ENCODE measurements around the gene NAA60.
A peak's percentile ranks its signal among the peaks of the same experiment; 100 is the strongest.
"Not testable (repeated sequence)": the region's sequence is repeated elsewhere in the genome, so short reads cannot be mapped to it uniquely, and the experiment has no call there.

The NAA60 gene

GRCh38 chr16:3497771-3498170, 54.3 kb downstream of the NAA60 start:
- TF ChIP-seq CTCF (conservative IDR thresholded peaks at IDR 0.05; ENCODE audit: low read length): no peak
- TF ChIP-seq EZH2phosphoT487 (IDR thresholded peaks at IDR 0.05; ENCODE audit: borderline replicate concordance): no peak
- Histone ChIP-seq H3K4me2 (ENCODE audit: low read depth, low read length, poor library complexity, severe bottlenecking) (no peak overlapping the region), H3K79me2 (ENCODE audit: insufficient read depth, low read length) (no peaks in the 10 kb centered on the region), H3K9ac (ENCODE audit: low read depth, low read length, poor library complexity, severe bottlenecking) (no peak overlapping the region), H3K4me1 (ENCODE audit: insufficient read depth, low read length, poor library complexity, severe bottlenecking) (no peaks in the 10 kb centered on the region), H3K4me3 (ENCODE audit: low read length, poor library complexity, severe bottlenecking) (no peak overlapping the region), H3K27me3 (ENCODE audit: insufficient read depth, low read length, poor library complexity, severe bottlenecking) (no peaks in the 10 kb centered on the region), H3K9me2 (replicated peaks; ENCODE audit: low read depth, low read length) (no peaks in the 10 kb centered on the region), H2AFZ (ENCODE audit: low read length) (no peak overlapping the region), H3F3A (ENCODE audit: low read depth) (no peaks in the 10 kb centered on the region), H3K9me3 (ENCODE audit: insufficient read depth, low read depth, low read length) (no peaks in the 10 kb centered on the region), H3K36me3 (ENCODE audit: insufficient read depth, low read length) (no peaks in the 10 kb centered on the region), H4K20me1 (ENCODE audit: insufficient read depth, low read length, poor library complexity, severe bottlenecking) (no peaks in the 10 kb centered on the region)

GRCh38 chr16:3498988-3499387, 55.5 kb downstream of the NAA60 start:
- H3K36me3 ChIP-seq (ENCODE audit: insufficient read depth, low read length): no peaks in the 10 kb centered on the region
- no peaks in the 10 kb centered on the region for H3K4me1 ChIP-seq (ENCODE audit: insufficient read depth, low read length, poor library complexity, severe bottlenecking)
- H3K79me2 ChIP-seq (ENCODE audit: insufficient read depth, low read length): no peaks in the 10 kb centered on the region
- no peak for TF ChIP-seq EZH2phosphoT487 (IDR thresholded peaks at IDR 0.05; ENCODE audit: borderline replicate concordance)
- no peak for TF ChIP-seq CTCF (conservative IDR thresholded peaks at IDR 0.05; ENCODE audit: low read length)
- H3K9me3 ChIP-seq (ENCODE audit: insufficient read depth, low read depth, low read length): no peaks in the 10 kb centered on the region
- H4K20me1 ChIP-seq (ENCODE audit: insufficient read depth, low read length, poor library complexity, severe bottlenecking): no peaks in the 10 kb centered on the region
- H3K27me3 ChIP-seq (ENCODE audit: insufficient read depth, low read length, poor library complexity, severe bottlenecking): no peaks in the 10 kb centered on the region
- H3K9me2 ChIP-seq (replicated peaks; ENCODE audit: low read depth, low read length): no peaks in the 10 kb centered on the region
- H3K4me2 ChIP-seq (ENCODE audit: low read depth, low read length, poor library complexity, severe bottlenecking): no peak overlapping the region
- no peak overlapping the region for H3K9ac ChIP-seq (ENCODE audit: low read depth, low read length, poor library complexity, severe bottlenecking)
- H3K4me3 ChIP-seq (ENCODE audit: low read length, poor library complexity, severe bottlenecking): no peak overlapping the region
- H3F3A ChIP-seq (ENCODE audit: low read depth): no peaks in the 10 kb centered on the region
- no peak overlapping the region for H2AFZ ChIP-seq (ENCODE audit: low read length)

- Histone ChIP-seq H2AFZ (ENCODE audit: low read length) (peak overlapping the region; percentile 76), H3K4me3 (ENCODE audit: low read length, poor library complexity, severe bottlenecking) (peak overlapping the region; percentile 78), H3K9ac (ENCODE audit: low read depth, low read length, poor library complexity, severe bottlenecking) (peak overlapping the region; percentile 74), H3K4me2 (ENCODE audit: low read depth, low read length, poor library complexity, severe bottlenecking) (peak overlapping the region; percentile 74)
- H3K9me2 ChIP-seq (replicated peaks; ENCODE audit: low read depth, low read length); H3F3A ChIP-seq (ENCODE audit: low read depth); H3K9me3 ChIP-seq (ENCODE audit: insufficient read depth, low read depth, low read length); H3K27me3 ChIP-seq (ENCODE audit: insufficient read depth, low read length, poor library complexity, severe bottlenecking); H4K20me1 ChIP-seq (ENCODE audit: insufficient read depth, low read length, poor library complexity, severe bottlenecking); H3K36me3 ChIP-seq (ENCODE audit: insufficient read depth, low read length); H3K79me2 ChIP-seq (ENCODE audit: insufficient read depth, low read length); H3K4me1 ChIP-seq (ENCODE audit: insufficient read depth, low read length, poor library complexity, severe bottlenecking): not testable (repeated sequence)
Observed at GRCh38 chr16:3501412-3501761, 57.9 kb downstream of the NAA60 start.

GRCh38 chr16:3501783-3502400, 58.4 kb downstream of the NAA60 start:
- H3K4me1 ChIP-seq (ENCODE audit: insufficient read depth, low read length, poor library complexity, severe bottlenecking): no peaks in the 10 kb centered on the region
- no peak overlapping the region for H3K9ac ChIP-seq (ENCODE audit: low read depth, low read length, poor library complexity, severe bottlenecking)
- peak overlapping the region; percentile 74 for H3K4me2 ChIP-seq (ENCODE audit: low read depth, low read length, poor library complexity, severe bottlenecking)
- no peaks in the 10 kb centered on the region for H3K27me3 ChIP-seq (ENCODE audit: insufficient read depth, low read length, poor library complexity, severe bottlenecking)
- peak overlapping the region; percentile 78 for H3K4me3 ChIP-seq (ENCODE audit: low read length, poor library complexity, severe bottlenecking)
- H3K9me3 ChIP-seq (ENCODE audit: insufficient read depth, low read depth, low read length): no peaks in the 10 kb centered on the region
- H3F3A ChIP-seq (ENCODE audit: low read depth): no peaks in the 10 kb centered on the region
- H3K79me2 ChIP-seq (ENCODE audit: insufficient read depth, low read length): no peaks in the 10 kb centered on the region
- no peaks in the 10 kb centered on the region for H4K20me1 ChIP-seq (ENCODE audit: insufficient read depth, low read length, poor library complexity, severe bottlenecking)
- no peaks in the 10 kb centered on the region for H3K9me2 ChIP-seq (replicated peaks; ENCODE audit: low read depth, low read length)
- no peaks in the 10 kb centered on the region for H3K36me3 ChIP-seq (ENCODE audit: insufficient read depth, low read length)
- no peak overlapping the region for H2AFZ ChIP-seq (ENCODE audit: low read length)
- TF ChIP-seq CTCF (conservative IDR thresholded peaks at IDR 0.05; ENCODE audit: low read length) (no peak), EZH2phosphoT487 (IDR thresholded peaks at IDR 0.05; ENCODE audit: borderline replicate concordance) (no peak)

All from Loucy (cell line).